Activated T-helper 17 cell treated with anti-CD3 and anti-CD28 coated beads, Interleukin-2, amount 50 U/mL, for 72 hours (primary cell): ENCODE measurements around the gene NRXN3. TPM values are rescaled to one million over a fixed set of nuclear protein-coding genes. Genes with fewer than 3 reads are reported as not detected.

Experiments
- ATAC-seq: fragments of 150-1000 bp; cut with Tn5 transposase; replicated peaks from 2 replicates; pipeline ENCODE4 v1.10.0; 2021; ENCODE audit warnings: mild to moderate bottlenecking, moderate library complexity
- H3K27ac Mint-ChIP-seq: one replicate; pipeline ENCODE4 v1.8.0; 2022; ENCODE audit warnings: mixed read lengths
- H3K27me3 Mint-ChIP-seq: one replicate; pipeline ENCODE4 v1.8.0; 2022; ENCODE audit warnings: mixed read lengths
- H3K36me3 Mint-ChIP-seq: one replicate; pipeline ENCODE4 v1.8.0; 2022; ENCODE audit warnings: low read depth, mild to moderate bottlenecking, mixed read lengths
- H3K4me1 Mint-ChIP-seq: one replicate; pipeline ENCODE4 v1.8.0; 2022; ENCODE audit warnings: mixed read lengths
- H3K4me3 Mint-ChIP-seq: one replicate; pipeline ENCODE4 v1.8.0; 2022; ENCODE audit warnings: mild to moderate bottlenecking, mixed read lengths
- H3K9me3 Mint-ChIP-seq: one replicate; pipeline ENCODE4 v1.8.0; 2022; ENCODE audit warnings: mixed read lengths
- total RNA-seq, 2 donors: library from RNA; stranded (reverse); gene quantifications; one replicate each; pipeline ENCODE4 v1.2.3, GENCODE V29; 2022

Gene NRXN3
- total RNA-seq, 2 donors from 2014 or later: not detected

DNA sequence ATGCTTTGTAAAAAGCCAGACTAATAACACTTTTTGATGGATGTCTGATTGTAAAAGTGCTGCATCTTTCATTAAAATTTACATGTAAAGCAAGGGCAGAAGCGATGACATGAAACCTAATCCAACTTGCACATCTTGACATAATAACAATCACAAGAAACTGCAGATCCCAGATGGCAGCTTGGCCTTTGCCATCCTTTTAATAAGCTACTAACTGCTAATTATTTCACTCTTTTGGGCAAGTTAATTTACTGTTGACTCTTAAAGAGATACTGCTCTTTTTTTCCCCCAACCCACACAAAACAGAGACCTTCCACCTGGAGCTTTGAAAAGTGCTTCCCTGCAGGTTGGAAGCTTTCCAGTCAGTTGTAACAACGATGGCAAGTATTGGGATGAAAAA, 137.5 kb downstream of the NRXN3 start:
- H3K27ac Mint-ChIP-seq: no peak overlapping the region
- H3K36me3 Mint-ChIP-seq: no peaks in the 10 kb centered on the region
- no peak overlapping the region for H3K4me3 Mint-ChIP-seq
- H3K27me3 Mint-ChIP-seq: peaks cover 14% of the 10 kb centered on the region
- ATAC-seq: no peak
- H3K9me3 Mint-ChIP-seq: peaks cover 4% of the 10 kb centered on the region
- no peaks in the 10 kb centered on the region for H3K4me1 Mint-ChIP-seq

DNA sequence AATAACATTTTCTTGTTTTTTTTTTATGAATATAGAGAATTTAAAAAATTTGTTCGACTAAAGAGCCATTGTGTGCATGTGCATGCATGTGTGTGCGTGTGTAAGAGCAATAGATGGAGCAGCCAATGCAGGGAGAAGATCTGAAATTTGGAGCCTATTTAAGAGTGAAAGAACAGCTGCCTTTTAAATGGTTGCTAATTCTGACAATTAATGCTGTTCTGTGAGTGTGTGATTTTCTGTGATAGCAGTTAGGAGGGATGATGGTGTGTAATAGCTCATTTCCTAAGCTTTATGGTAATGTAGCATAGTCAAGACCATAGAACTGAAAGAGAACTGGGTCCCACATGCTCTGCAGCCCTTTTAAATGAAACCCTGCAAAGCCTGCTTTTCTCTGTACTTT, 137.9 kb downstream of the NRXN3 start:
- Mint-ChIP-seq H3K27me3 (peaks cover 11% of the 10 kb centered on the region), H3K4me3 (no peak overlapping the region), H3K27ac (no peak overlapping the region), H3K9me3 (peaks cover 4% of the 10 kb centered on the region), H3K4me1 (no peaks in the 10 kb centered on the region), H3K36me3 (no peaks in the 10 kb centered on the region)
- no peak for ATAC-seq

DNA sequence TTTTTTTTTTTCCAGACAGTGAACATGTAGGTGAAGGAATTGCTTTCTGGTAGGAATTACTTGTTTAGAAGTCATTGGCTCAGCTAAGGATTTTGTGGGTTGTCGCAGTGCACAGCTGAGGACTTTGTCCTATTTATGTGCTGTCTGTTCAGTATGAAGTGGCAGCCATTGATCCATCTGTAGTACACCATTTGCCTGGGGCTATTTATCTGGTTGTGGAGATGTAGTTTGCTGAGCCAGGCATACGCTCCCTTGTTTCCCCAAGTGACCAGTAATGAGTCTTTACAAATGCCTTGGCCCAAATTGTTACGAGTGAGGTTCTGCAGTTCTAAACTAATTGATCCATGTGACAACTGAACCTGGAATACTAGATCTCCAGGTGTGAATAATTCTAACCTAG, 140.1 kb downstream of the NRXN3 start:
- Mint-ChIP-seq H3K4me1 (no peaks in the 10 kb centered on the region), H3K4me3 (no peak overlapping the region), H3K27ac (no peak overlapping the region), H3K9me3 (no peaks in the 10 kb centered on the region), H3K36me3 (no peaks in the 10 kb centered on the region), H3K27me3 (peaks cover 4% of the 10 kb centered on the region)
- no peak for ATAC-seq

DNA sequence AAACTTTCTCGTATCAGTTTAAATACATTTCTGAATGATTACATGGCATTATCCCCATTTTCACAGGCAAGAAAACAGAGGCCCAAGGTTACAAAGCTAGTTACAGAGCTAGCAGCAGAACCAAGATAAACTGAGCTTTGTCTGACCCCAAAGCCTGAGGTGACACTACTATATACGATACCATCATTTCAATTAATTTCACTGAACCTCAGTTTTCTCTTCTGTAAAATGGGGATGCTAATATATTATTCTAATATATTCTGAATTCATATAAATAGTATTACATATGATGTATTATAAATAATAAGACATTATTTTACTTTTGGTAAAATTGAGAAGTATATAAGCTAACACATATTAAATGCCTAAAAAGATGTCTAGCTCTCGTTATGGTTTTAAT, 143.3 kb downstream of the NRXN3 start:
- H3K27me3 Mint-ChIP-seq: peaks cover 12% of the 10 kb centered on the region

DNA sequence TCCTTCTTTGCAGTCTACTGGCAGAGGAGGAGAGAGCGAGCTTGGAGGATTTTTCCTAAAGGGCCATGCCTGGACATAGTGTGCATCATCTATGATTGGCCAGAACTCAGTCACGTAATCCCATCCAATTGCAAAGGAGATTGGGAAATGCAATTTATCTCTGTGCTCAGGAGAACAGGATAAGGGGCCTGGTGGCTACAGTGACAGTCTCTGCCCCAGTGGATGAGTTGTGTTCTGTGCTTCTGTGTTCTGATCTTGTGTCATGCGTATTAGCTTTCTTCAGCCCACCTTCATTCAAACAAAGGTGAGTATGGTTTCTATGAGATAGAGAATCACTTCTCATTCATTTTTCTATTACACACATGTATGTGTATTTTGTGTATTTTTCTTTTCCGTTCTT, 144.3 kb downstream of the NRXN3 start:
- ATAC-seq: no peak
- Mint-ChIP-seq H3K4me3 (no peak overlapping the region), H3K4me1 (no peaks in the 10 kb centered on the region), H3K9me3 (peaks cover 4% of the 10 kb centered on the region), H3K27me3 (peaks cover 12% of the 10 kb centered on the region), H3K36me3 (no peaks in the 10 kb centered on the region), H3K27ac (no peak overlapping the region)

More for the DNA sequence above, 143.3 kb downstream of the NRXN3 start:
- Mint-ChIP-seq H3K4me3 (no peak overlapping the region), H3K4me1 (no peaks in the 10 kb centered on the region), H3K36me3 (no peaks in the 10 kb centered on the region), H3K9me3 (peaks cover 4% of the 10 kb centered on the region), H3K27ac (no peak overlapping the region)
- ATAC-seq: no peak

DNA sequence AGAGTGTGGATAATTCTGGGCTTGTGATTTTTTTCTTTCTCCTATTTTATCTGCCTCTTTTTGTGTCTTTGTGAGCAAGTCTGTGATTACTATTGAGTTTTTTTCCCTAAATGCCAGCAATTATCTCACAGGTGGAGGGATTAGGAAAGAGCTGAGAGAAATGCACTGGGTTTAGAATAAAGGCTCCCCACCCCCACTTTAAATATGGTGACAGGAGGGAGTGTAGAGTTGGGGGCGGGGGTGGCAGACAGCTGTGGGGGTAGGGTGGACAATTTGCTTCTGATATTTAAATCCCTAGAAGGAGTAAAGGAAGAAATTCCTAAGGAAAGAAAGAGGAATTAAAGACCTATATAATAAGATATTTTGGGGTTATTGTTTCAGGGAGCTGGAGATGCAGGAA, 145.9 kb downstream of the NRXN3 start:
- Mint-ChIP-seq H3K4me3 (no peak overlapping the region), H3K36me3 (no peaks in the 10 kb centered on the region)
- no peak for ATAC-seq

DNA sequence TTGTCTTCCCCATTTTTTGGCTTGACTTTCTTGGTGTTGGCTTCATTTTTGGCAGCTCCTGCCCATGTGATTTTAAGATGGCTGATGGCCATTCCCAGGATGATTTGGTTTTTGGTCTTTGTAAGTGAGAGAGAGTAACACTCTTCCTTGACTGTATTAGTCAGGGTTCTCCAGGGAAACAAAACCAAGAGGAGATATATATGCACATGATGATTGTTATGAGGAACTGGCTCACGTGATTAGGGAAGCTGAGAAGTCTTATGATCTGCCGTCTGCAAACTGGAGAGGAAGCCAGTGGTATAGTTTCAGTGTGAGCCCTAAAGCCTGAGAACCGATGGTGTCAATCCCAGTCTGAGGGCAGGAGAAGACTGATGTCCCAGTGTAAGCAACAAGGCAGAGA, 146.6 kb downstream of the NRXN3 start:
- H3K9me3 Mint-ChIP-seq: peaks cover 4% of the 10 kb centered on the region
- no peak for ATAC-seq
- H3K36me3 Mint-ChIP-seq: no peaks in the 10 kb centered on the region
- peaks cover 19% of the 10 kb centered on the region for H3K27me3 Mint-ChIP-seq
- no peak overlapping the region for H3K27ac Mint-ChIP-seq
- H3K4me3 Mint-ChIP-seq: no peak overlapping the region
- H3K4me1 Mint-ChIP-seq: no peaks in the 10 kb centered on the region

More for the DNA sequence above, 145.9 kb downstream of the NRXN3 start:
- H3K27me3 Mint-ChIP-seq: peaks cover 20% of the 10 kb centered on the region
- H3K9me3 Mint-ChIP-seq: peaks cover 4% of the 10 kb centered on the region
- no peak overlapping the region for H3K27ac Mint-ChIP-seq
- H3K4me1 Mint-ChIP-seq: no peaks in the 10 kb centered on the region

DNA sequence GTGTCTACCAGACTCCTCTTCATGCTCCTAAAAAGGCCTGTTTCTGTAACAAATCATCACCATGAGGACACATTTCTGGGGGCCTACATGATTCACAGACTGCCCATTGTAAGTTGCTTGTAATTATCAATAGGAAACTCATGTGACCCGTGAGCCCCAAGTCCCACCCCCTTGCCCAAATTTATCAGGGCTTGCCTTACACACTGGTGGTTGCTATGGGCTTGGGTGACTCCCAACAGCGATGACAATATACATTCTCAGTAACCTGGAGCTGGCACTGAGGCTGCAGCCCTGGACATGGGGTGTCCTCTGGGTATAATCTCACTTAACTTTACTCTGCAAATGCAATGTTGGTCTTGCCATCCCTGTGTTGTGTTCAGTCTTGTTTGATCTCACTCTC, 149.2 kb downstream of the NRXN3 start:
- Mint-ChIP-seq H3K9me3 (peaks cover 4% of the 10 kb centered on the region), H3K36me3 (no peaks in the 10 kb centered on the region), H3K27ac (no peak overlapping the region), H3K4me3 (no peak overlapping the region), H3K27me3 (peaks cover 26% of the 10 kb centered on the region), H3K4me1 (no peaks in the 10 kb centered on the region)
- no peak for ATAC-seq

DNA sequence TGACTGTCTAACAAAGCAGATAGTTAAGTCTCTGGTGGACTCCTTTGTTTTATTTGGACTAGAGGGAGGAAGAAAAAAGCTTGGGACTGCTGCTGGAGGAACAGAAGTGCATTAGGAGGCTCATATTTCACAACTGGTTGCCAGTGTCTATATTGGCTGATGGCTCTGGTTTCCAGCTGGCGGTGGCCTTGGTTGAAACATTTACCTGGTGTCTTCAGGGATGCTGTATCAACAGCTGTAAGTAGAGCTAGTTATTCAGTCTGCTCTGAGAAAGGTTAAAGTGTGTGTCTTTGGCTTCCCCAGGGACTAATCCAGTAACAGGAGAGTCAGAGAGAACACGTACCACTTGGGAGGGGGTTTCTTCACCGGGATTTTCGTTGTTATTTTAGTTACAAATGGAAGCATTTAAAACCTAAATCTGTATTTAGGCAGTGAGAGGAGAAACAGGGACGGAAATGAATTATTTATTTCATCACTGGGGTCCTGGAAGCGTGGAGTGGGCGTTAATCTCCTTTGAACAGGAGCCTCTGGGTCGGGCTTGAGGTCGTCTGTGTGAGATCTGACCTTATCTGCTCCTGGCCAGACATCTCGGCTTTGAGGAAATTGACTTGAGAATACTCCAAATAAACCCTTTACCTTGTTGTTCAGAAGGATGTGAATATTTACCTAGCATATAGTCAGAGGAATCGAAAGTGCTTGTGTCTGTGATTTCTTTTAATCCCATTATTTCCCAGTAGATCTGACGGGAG, 149.9 kb downstream of the NRXN3 start:
- ATAC-seq: no peak
- no peak overlapping the region for H3K27ac Mint-ChIP-seq
- H3K4me3 Mint-ChIP-seq: no peak overlapping the region
- H3K36me3 Mint-ChIP-seq: no peaks in the 10 kb centered on the region
- H3K9me3 Mint-ChIP-seq: peaks cover 4% of the 10 kb centered on the region
- H3K27me3 Mint-ChIP-seq: peaks cover 26% of the 10 kb centered on the region
- no peaks in the 10 kb centered on the region for H3K4me1 Mint-ChIP-seq

DNA sequence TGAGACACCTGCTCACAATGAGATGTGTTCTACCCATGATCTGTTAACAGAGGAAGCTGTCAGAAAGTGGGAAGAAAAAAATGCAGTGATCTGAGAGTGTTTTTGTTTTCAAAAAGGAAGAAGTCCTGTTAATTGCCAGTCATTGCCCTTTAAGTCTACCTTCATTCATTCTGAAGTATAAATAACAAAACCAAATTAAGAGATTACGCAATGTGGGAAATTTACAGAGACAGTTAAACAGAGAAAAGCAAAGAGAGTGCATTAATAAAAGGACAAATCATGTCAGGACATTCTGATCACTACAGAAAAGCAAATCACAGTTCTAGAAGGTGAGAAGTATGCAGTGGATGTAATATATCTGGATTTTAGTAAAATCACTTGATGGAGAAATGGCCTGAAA, 154.2 kb downstream of the NRXN3 start:
- H3K36me3 Mint-ChIP-seq: no peaks in the 10 kb centered on the region
- no peak overlapping the region for H3K27ac Mint-ChIP-seq
- H3K9me3 Mint-ChIP-seq: no peaks in the 10 kb centered on the region
- ATAC-seq: no peak
- H3K27me3 Mint-ChIP-seq: peaks cover 18% of the 10 kb centered on the region
- no peaks in the 10 kb centered on the region for H3K4me1 Mint-ChIP-seq
- H3K4me3 Mint-ChIP-seq: no peak overlapping the region

DNA sequence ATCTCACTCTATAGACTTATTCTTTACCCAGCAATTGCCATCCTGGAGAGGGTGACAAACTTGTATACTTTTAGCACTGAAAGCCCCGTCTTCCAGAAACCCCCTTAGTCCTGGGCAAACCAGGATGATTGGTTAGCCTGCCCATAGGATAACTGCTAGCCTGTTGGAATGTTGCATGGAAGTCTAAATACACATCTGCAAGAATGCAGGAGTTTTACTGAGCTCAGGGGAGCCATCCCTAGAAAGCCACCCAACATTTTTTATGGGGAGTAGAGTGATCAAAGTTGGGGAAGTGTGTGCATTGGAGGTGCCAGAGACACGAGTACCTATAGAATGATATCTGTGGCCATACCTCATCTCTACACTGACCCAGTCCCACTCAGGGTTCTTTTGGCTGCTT, 155.7 kb downstream of the NRXN3 start:
- no peak overlapping the region for H3K4me3 Mint-ChIP-seq
- no peak for ATAC-seq
- H3K27me3 Mint-ChIP-seq: peaks cover 10% of the 10 kb centered on the region
- H3K36me3 Mint-ChIP-seq: no peaks in the 10 kb centered on the region
- H3K4me1 Mint-ChIP-seq: no peaks in the 10 kb centered on the region
- no peaks in the 10 kb centered on the region for H3K9me3 Mint-ChIP-seq
- no peak overlapping the region for H3K27ac Mint-ChIP-seq

DNA sequence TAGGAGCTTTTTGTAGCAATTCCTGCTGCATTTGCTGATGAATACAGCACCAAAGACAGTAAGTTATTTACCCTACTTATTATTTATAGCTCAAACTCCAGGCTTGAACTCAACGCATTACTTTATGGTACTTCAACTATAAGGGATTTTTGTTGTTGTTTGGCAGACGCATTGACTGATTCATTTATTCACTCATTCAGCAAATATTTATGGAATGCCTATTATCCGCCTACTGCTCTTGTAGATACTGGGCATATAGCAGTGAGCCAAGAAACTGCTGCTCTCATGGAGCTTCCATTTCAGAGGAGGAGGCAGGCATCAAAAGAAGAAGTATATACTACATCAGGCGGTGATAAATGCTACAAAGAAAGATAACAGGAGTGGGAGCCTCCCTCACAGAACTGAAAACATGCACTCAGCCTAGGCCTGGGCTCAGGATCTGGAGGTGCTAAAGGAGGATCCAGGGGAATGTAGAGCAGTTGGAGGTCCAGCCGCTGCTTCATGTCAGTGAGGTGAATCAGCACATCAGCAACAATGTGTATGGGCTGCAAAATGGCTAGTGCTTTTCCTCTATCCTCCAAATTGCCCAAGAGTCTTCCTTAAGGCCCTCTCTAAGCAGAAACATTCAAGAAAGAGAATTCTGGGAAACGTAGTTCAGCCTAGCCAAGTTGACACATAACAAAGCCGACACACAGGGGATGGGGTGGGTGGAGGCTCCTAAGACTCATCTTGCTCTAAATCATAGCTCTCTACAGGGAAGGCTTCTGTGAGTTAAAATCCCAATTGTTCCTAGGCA, 157.5 kb downstream of the NRXN3 start:
- H3K27ac Mint-ChIP-seq: no peak overlapping the region
- H3K4me1 Mint-ChIP-seq: no peaks in the 10 kb centered on the region
- no peak overlapping the region for H3K4me3 Mint-ChIP-seq
- no peak for ATAC-seq
- H3K27me3 Mint-ChIP-seq: peaks cover 6% of the 10 kb centered on the region
- H3K9me3 Mint-ChIP-seq: no peaks in the 10 kb centered on the region
- no peaks in the 10 kb centered on the region for H3K36me3 Mint-ChIP-seq

DNA sequence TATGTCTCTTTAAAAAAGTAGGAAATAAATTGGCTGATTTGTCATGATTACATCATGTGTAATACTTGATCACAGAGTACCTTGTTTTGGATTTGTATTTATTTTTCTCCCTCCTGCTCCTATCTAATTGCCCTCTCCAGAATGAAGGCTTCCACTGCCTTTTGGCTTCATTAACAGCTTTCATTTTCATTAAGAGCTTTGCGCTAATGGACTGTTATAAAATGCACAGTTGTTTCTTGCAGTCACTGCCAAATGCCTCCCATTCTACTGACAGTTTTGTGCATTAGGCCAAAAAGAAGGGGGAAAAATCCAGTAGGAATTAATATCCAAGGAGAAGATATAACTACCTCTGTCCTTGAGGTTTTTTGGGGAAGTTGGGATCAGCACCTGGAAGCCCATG, 159.2 kb downstream of the NRXN3 start:
- Mint-ChIP-seq H3K36me3 (no peaks in the 10 kb centered on the region), H3K4me1 (no peaks in the 10 kb centered on the region), H3K9me3 (peaks cover 4% of the 10 kb centered on the region), H3K27ac (no peak overlapping the region), H3K27me3 (peaks cover 8% of the 10 kb centered on the region), H3K4me3 (no peak overlapping the region)
- ATAC-seq: no peak

DNA sequence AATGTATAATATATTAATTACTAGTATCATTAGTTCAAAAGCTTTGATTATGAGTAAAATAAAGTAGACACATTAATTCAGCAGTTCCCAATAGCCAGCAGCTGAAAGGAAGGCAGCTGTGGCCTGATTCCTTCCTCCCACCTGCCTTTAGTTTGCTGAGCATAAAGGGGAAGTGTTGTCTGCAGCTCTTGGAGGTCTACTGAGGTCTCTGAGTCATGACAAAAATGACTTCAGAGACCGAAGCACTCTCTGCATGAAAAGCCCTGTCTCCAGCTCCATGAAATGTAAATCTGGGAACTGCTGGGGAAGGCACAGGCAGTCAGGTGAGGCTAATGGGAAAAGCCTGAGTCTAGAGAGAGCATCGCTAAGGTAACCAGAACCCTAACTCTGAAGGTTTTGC, 165.4 kb downstream of the NRXN3 start:
- no peak overlapping the region for H3K4me3 Mint-ChIP-seq
- ATAC-seq: no peak

DNA sequence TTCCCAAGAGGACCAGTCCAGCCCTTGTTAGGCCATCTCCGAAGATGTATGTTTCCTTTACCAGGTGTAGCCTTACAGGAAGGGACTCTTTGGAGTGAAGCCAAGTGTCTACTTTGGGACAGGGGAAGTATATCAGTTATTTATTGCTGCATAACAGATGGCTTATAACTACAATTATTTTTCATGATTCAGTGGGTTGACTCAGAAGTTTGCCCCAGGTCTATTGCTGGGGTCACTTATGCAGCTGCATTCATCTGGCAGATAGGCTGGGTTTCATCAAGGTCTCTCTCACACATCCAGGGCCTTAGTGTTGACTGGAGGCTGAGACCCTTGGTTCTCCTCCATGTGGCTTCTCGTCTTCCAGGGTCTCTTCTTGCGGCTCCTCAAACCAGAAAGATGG, 170.1 kb downstream of the NRXN3 start:
- Mint-ChIP-seq H3K9me3 (no peaks in the 10 kb centered on the region), H3K4me3 (no peak overlapping the region), H3K27me3 (peaks cover 3% of the 10 kb centered on the region), H3K4me1 (no peaks in the 10 kb centered on the region), H3K36me3 (no peaks in the 10 kb centered on the region), H3K27ac (no peak overlapping the region)
- no peak for ATAC-seq

More for the DNA sequence above, 165.4 kb downstream of the NRXN3 start:
- Mint-ChIP-seq H3K36me3 (no peaks in the 10 kb centered on the region), H3K27me3 (peaks cover 11% of the 10 kb centered on the region), H3K27ac (no peak overlapping the region), H3K9me3 (peaks cover 4% of the 10 kb centered on the region), H3K4me1 (no peaks in the 10 kb centered on the region)
